NT2/D1 (cell line): ENCODE data around the gene PSMA2.

Source experiments
- DNase-seq: peaks from one replicate; pipeline ENCODE4 v3.0.0-alpha.2; 2011; ENCODE audit warnings: low read depth, low spot score
- H3K27me3 ChIP-seq: 2 replicates; pipeline ENCODE4 v1.6.0; 2011; ENCODE audit warnings: mild to moderate bottlenecking; ENCODE audit not compliant: insufficient read length, insufficient read depth
- H3K36me3 ChIP-seq: 2 replicates; pipeline ENCODE4 v1.6.1; 2011; ENCODE audit warnings: mild to moderate bottlenecking, low read length, mixed read lengths; ENCODE audit not compliant: insufficient read depth, insufficient read length
- H3K4me1 ChIP-seq: 2 replicates; pipeline ENCODE4 v1.5.1; 2011; ENCODE audit not compliant: insufficient read depth, insufficient read length
- H3K4me3 ChIP-seq: 2 replicates; pipeline ENCODE4 v1.5.1; 2011; ENCODE audit warnings: low read depth; ENCODE audit not compliant: insufficient read length
- H3K9ac ChIP-seq: 2 replicates; pipeline ENCODE4 v1.6.0; 2011; ENCODE audit warnings: low read depth; ENCODE audit not compliant: insufficient read length
- H3K9me3 ChIP-seq: 2 replicates; pipeline ENCODE4 v1.5.1; 2011; ENCODE audit warnings: mild to moderate bottlenecking, low read length; ENCODE audit not compliant: insufficient read depth
- SUZ12 ChIP-seq: IDR thresholded peaks from 2 replicates; pipeline ENCODE4 v1.6.1; 2011; ENCODE audit not compliant: insufficient read length, insufficient read depth; ENCODE audit errors: extremely low read depth
- YY1 ChIP-seq: IDR thresholded peaks from 2 replicates; pipeline ENCODE4 v1.6.1; 2011; ENCODE audit not compliant: insufficient read length, insufficient read depth
- ZNF274 ChIP-seq: IDR thresholded peaks from 2 replicates; pipeline ENCODE4 v1.6.1; 2011; ENCODE audit warnings: mild to moderate bottlenecking, low read depth, low read length

Gene PSMA2

GRCh38 chr7:42939457-42940240 lies 7.7 kb upstream of the PSMA2 start:
- Histone ChIP-seq H3K4me3 (no peak overlapping the region), H3K9ac (no peak overlapping the region), H3K4me1 (no peaks in the 10 kb centered on the region), H3K27me3 (no peaks in the 10 kb centered on the region), H3K9me3 (no peaks in the 10 kb centered on the region), H3K36me3 (peaks cover 49% of the 10 kb centered on the region)
- TF ChIP-seq ZNF274 = no peak
- no peak for TF ChIP-seq YY1
- TF ChIP-seq SUZ12 = no peak
- DNase-seq = no peak

- H3K4me1 ChIP-seq = no peaks in the 10 kb centered on the region
- no peak overlapping the region for H3K4me3 ChIP-seq
- H3K9ac ChIP-seq = no peak overlapping the region
- TF ChIP-seq ZNF274 = no peak
- TF ChIP-seq SUZ12 = no peak
- no peak for TF ChIP-seq YY1
- H3K36me3 ChIP-seq = peaks cover 57% of the 10 kb centered on the region
- DNase-seq = no peak
- no peaks in the 10 kb centered on the region for H3K9me3 ChIP-seq
- no peaks in the 10 kb centered on the region for H3K27me3 ChIP-seq
These were observed 3.9 kb upstream of the PSMA2 start for GRCh38 chr7:42935861-42936260.

- DNase-seq = no peak
- peaks cover 53% of the 10 kb centered on the region for H3K36me3 ChIP-seq
- H3K27me3 ChIP-seq = no peaks in the 10 kb centered on the region
- no peaks in the 10 kb centered on the region for H3K9me3 ChIP-seq
- no peak for TF ChIP-seq SUZ12
- no peak for TF ChIP-seq YY1
- TF ChIP-seq ZNF274 = no peak
- no peaks in the 10 kb centered on the region for H3K4me1 ChIP-seq
- no peak overlapping the region for H3K9ac ChIP-seq
- no peak overlapping the region for H3K4me3 ChIP-seq
These were observed 2.3 kb upstream of the PSMA2 start for GRCh38 chr7:42934291-42934690.

- H3K27me3 ChIP-seq = no peaks in the 10 kb centered on the region
- H3K9me3 ChIP-seq = no peaks in the 10 kb centered on the region
- peak overlapping the region; percentile 97 for H3K9ac ChIP-seq
- no peak for DNase-seq
- H3K4me3 ChIP-seq = peak overlapping the region; percentile 96
- no peak for TF ChIP-seq YY1
- no peak for TF ChIP-seq ZNF274
- TF ChIP-seq SUZ12 = no peak
- no peaks in the 10 kb centered on the region for H3K4me1 ChIP-seq
- H3K36me3 ChIP-seq = peaks cover 41% of the 10 kb centered on the region
These were observed 1.0 kb upstream of the PSMA2 start for GRCh38 chr7:42932811-42933591.

- Histone ChIP-seq H3K4me1 (peaks cover 2% of the 10 kb centered on the region), H3K9ac (peak overlapping the region; percentile 90), H3K4me3 (peak overlapping the region; percentile 96), H3K9me3 (no peaks in the 10 kb centered on the region), H3K27me3 (no peaks in the 10 kb centered on the region), H3K36me3 (peaks cover 40% of the 10 kb centered on the region)
- TF ChIP-seq SUZ12 (no peak), YY1 (no peak), ZNF274 (no peak)
- DNase-seq = no peak
These were observed 534 bp downstream of the PSMA2 start for GRCh38 chr7:42931447-42931833.

GRCh38 chr7:42930889-42931288 lies 1.1 kb downstream of the PSMA2 start:
- H3K27me3 ChIP-seq = no peaks in the 10 kb centered on the region
- peaks cover 2% of the 10 kb centered on the region for H3K4me1 ChIP-seq
- peak overlapping the region; percentile 65 for H3K9ac ChIP-seq
- DNase-seq = no peak
- H3K4me3 ChIP-seq = peak overlapping the region; percentile 96
- TF ChIP-seq ZNF274 (no peak), YY1 (no peak), SUZ12 (no peak)
- no peaks in the 10 kb centered on the region for H3K9me3 ChIP-seq
- peaks cover 40% of the 10 kb centered on the region for H3K36me3 ChIP-seq

GRCh38 chr7:42929449-42929848 lies 2.5 kb downstream of the PSMA2 start:
- no peaks in the 10 kb centered on the region for H3K9me3 ChIP-seq
- H3K27me3 ChIP-seq = no peaks in the 10 kb centered on the region
- H3K4me3 ChIP-seq = no peak overlapping the region
- TF ChIP-seq ZNF274 (no peak), YY1 (no peak), SUZ12 (no peak)
- H3K9ac ChIP-seq = no peak overlapping the region
- H3K36me3 ChIP-seq = peaks cover 40% of the 10 kb centered on the region
- H3K4me1 ChIP-seq = peaks cover 2% of the 10 kb centered on the region
- DNase-seq = no peak

- no peaks in the 10 kb centered on the region for H3K27me3 ChIP-seq
- H3K4me3 ChIP-seq = no peak overlapping the region
- H3K9ac ChIP-seq = no peak overlapping the region
- peaks cover 2% of the 10 kb centered on the region for H3K4me1 ChIP-seq
- no peak for DNase-seq
- H3K36me3 ChIP-seq = peaks cover 44% of the 10 kb centered on the region
- H3K9me3 ChIP-seq = no peaks in the 10 kb centered on the region
- TF ChIP-seq ZNF274 = no peak
- no peak for TF ChIP-seq SUZ12
- TF ChIP-seq YY1 = no peak
These were observed 3.2 kb downstream of the PSMA2 start for GRCh38 chr7:42928754-42929153.
